Vagina (tissue), 2 donors: ENCODE results near the gene LIN7A. TPM values are rescaled to one million over a fixed set of nuclear protein-coding genes. Genes with fewer than 3 reads are reported as not detected.

Experiments used
- DNase-seq, 2 donors: peaks; one replicate each; pipeline ENCODE4 v3.0.0-alpha.2; 2017; ENCODE audit errors: extremely low spot score in 2 of 2
- H3K27ac ChIP-seq: fragments of 200-600 bp; sonication (generic); one replicate; pipeline ENCODE4 v1.5.1; 2019
- H3K27me3 ChIP-seq: fragments of 200-600 bp; sonication (generic); one replicate; pipeline ENCODE4 v1.5.1; 2019
- H3K36me3 ChIP-seq, 2 donors: fragments of 200-600 bp; sonication (generic); one replicate each; pipeline ENCODE4 v1.5.1; 2017 to 2019
- H3K4me1 ChIP-seq: fragments of 200-600 bp; sonication (generic); one replicate; pipeline ENCODE4 v1.5.1; 2019
- H3K4me3 ChIP-seq, 2 donors: fragments of 200-600 bp; sonication (generic); 1 replicate in 1 of 2; 2 replicates in 1 of 2; pipeline ENCODE4 v1.5.1; 2016 to 2019
- H3K9me3 ChIP-seq: fragments of 200-600 bp; sonication (generic); one replicate; pipeline ENCODE4 v1.5.1; 2019
- POLR2A ChIP-seq, 2 donors: fragments of 450-650 bp; IDR thresholded peaks; one replicate each; pipeline ENCODE4 v1.6.1; 2017; ENCODE audit warnings: antibody characterized with exemption in 2 of 2, mild to moderate bottlenecking in 2 of 2, moderate library complexity in 2 of 2
- POLR2AphosphoS5 ChIP-seq, 2 donors: sonication (generic); formaldehyde crosslinking; IDR thresholded peaks; one replicate each; pipeline ENCODE4 v1.9.0; 2017; ENCODE audit warnings: antibody characterized with exemption in 2 of 2, mild to moderate bottlenecking in 2 of 2, low read depth in 1 of 2; ENCODE audit not compliant: insufficient read depth in 1 of 2
- intact Hi-C: fragments of 100-400 bp; cut with DNase I; formaldehyde crosslinking; loops from one replicate; pipeline ENCODE4 v1.15.1; 2023
- total RNA-seq: library from RNA; depleted of rRNA; stranded (reverse); fragments of >200 nt; gene quantifications from one replicate; pipeline ENCODE4 v1.2.3, GENCODE V29; 2016
- TF ChIP-seq, protein P1 (sequence below), 3 experiments: fragments of 450-650 bp in 2 of 3; fragments of 200-600 bp in 1 of 3; sonication (generic) in 1 of 3; IDR thresholded peaks; one replicate each; pipeline ENCODE4 v1.5.1; 2017 to 2019; ENCODE audit warnings: antibody characterized with exemption in 3 of 3, mild to moderate bottlenecking in 2 of 3, moderate library complexity in 2 of 3

LIN7A gene
- total RNA-seq, 1 donor from 2014 or later = 12.5 TPM

DNA sequence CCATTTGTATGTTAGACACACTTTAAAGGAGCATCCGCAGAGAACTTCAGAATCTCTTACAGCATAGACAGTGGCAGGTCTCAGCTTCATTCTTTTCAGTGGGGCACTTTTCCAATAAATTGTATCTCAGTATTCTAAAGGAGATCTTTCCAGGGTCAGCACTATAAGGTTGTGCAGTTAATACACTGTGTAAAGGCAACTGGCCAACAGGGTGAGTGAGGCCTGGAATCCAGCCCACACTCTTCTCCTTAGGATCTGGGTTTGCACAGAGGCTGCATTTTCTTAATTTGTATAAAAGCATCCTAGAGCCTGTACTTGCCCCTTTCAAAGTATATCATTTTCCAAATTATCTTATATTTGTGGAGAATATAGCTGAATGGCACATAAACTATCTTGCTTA is 126.9 kb downstream of the LIN7A start:
- Histone ChIP-seq H3K27ac (no peak overlapping the region), H3K27me3 (no peaks in the 10 kb centered on the region), H3K4me3 (no peak overlapping the region), H3K9me3 (no peaks in the 10 kb centered on the region), H3K4me1 (no peaks in the 10 kb centered on the region), H3K36me3 (peaks cover 0 to 9% of the 10 kb centered on the region in 2 donors)
- no peak for DNase-seq
- TF ChIP-seq, protein P1, sequence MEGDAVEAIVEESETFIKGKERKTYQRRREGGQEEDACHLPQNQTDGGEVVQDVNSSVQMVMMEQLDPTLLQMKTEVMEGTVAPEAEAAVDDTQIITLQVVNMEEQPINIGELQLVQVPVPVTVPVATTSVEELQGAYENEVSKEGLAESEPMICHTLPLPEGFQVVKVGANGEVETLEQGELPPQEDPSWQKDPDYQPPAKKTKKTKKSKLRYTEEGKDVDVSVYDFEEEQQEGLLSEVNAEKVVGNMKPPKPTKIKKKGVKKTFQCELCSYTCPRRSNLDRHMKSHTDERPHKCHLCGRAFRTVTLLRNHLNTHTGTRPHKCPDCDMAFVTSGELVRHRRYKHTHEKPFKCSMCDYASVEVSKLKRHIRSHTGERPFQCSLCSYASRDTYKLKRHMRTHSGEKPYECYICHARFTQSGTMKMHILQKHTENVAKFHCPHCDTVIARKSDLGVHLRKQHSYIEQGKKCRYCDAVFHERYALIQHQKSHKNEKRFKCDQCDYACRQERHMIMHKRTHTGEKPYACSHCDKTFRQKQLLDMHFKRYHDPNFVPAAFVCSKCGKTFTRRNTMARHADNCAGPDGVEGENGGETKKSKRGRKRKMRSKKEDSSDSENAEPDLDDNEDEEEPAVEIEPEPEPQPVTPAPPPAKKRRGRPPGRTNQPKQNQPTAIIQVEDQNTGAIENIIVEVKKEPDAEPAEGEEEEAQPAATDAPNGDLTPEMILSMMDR (IDR thresholded peaks at IDR 0.05) = no peak
- TF ChIP-seq POLR2AphosphoS5 (IDR thresholded peaks at IDR 0.05; ENCODE audit: insufficient read depth in 1 of 2, low read depth in 1 of 2) (no peak), POLR2A (IDR thresholded peaks at IDR 0.05) (no peak)
- intact Hi-C loops = no loop called here

DNA sequence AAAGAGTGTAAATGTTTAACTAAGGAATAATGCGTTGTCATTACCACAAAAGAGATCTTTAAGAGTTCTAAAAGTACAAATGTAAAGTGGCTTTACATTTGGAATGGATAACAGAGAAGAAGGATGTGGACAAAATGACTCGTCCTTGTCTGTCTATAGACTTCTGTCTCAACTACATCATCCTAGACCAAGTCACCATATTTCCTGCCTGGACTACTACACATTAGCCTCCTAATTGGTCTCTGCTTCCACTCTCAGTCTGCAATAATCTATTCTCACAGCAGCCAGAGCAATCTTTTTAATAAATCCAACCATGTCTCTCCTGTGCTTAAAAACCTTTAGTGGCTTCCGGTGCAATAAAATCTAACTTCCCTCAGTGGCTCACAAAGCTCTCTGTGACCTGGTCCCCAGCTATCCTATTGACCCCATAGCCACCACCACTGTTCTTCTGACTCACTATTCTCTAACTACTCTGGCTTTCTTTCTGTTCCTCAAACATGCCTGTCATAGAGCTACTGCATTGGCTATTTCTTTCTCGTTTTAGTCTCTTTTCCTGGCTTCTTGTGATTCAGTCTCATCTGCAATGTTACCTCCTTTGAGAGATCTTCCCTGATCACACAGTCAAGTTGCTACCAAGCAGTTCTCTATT is 130.0 kb downstream of the LIN7A start:
- no peak for DNase-seq
- peaks cover 0 to 9% of the 10 kb centered on the region in 2 donors for H3K36me3 ChIP-seq

DNA sequence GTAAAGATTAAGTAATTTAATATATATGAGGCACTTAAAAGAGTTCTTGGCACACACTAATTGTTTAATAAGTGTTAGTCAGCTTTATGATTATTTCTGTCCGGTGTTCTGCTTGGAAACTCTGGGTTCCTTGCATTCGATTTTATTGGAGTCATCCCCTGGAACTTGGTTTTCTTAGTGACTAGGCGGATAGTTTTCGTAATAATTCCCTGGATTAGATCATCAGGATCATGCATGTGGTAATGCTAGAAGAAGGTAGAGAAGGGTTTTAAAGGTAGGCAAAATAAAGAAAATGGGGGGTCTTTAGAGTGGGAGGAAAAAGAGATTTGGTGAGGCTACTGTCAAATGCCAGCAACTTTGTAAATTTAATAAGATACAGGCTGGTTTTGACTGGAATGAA is 132.6 kb downstream of the LIN7A start:
- TF ChIP-seq POLR2A (IDR thresholded peaks at IDR 0.05) (no peak), POLR2AphosphoS5 (IDR thresholded peaks at IDR 0.05; ENCODE audit: insufficient read depth in 1 of 2, low read depth in 1 of 2) (no peak)
- TF ChIP-seq, protein P1 (IDR thresholded peaks at IDR 0.05) = no peak
- no peaks in the 10 kb centered on the region for H3K4me1 ChIP-seq

More for the DNA sequence above, 130.0 kb downstream of the LIN7A start:
- Histone ChIP-seq H3K27ac (no peak overlapping the region), H3K27me3 (no peaks in the 10 kb centered on the region), H3K9me3 (no peaks in the 10 kb centered on the region), H3K4me1 (no peaks in the 10 kb centered on the region), H3K4me3 (no peak overlapping the region)
- TF ChIP-seq POLR2AphosphoS5 (IDR thresholded peaks at IDR 0.05; ENCODE audit: insufficient read depth in 1 of 2, low read depth in 1 of 2) (no peak), POLR2A (IDR thresholded peaks at IDR 0.05) (no peak)
- TF ChIP-seq, protein P1 (IDR thresholded peaks at IDR 0.05) = no peak
- intact Hi-C loops = no loop called here

DNA sequence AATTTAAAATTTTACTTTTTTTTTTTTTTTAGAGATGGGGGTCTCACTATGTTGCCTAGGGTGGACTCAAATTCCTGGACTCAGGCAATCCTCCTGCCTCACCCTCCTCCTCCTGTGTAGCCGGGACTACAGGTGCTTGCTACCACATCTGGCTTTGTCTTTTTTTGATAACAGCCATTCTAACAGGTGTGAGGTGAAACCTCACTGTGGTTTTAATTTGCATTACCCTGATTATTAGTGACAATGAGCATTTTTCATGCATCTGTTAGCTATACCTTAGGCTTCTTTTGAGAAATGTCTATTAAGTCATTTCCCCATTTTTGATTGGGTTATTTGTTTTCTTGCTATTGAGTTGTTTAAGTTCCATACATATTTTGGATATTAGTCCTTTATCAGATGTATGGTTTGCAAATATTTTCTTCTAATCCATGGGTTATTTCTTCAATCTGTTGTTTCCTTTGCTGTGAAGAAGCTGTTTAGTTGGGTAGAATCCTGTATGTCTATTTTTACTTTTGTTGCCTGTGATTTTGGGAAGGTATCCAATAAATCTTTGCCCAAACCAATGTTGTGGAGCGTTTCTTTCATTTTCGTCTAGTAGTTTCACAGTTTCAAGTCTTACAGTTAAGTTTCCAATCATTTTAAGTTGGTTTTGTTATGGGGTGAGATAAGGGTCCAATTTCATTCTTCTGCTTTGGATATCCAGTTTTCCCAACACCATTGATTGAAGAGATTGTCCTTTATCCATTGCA is 134.9 kb downstream of the LIN7A start:
- H3K27ac ChIP-seq = no peak overlapping the region
- intact Hi-C loops = no loop called here
- peaks cover 8% of the 10 kb centered on the region for H3K4me1 ChIP-seq
- H3K27me3 ChIP-seq = no peaks in the 10 kb centered on the region
- H3K4me3 ChIP-seq = no peak overlapping the region
- H3K9me3 ChIP-seq = no peaks in the 10 kb centered on the region
- no peaks in the 10 kb centered on the region for H3K36me3 ChIP-seq
- no peak for TF ChIP-seq POLR2AphosphoS5 (IDR thresholded peaks at IDR 0.05; ENCODE audit: insufficient read depth in 1 of 2, low read depth in 1 of 2)
- TF ChIP-seq, protein P1 (IDR thresholded peaks at IDR 0.05) = no peak
- TF ChIP-seq POLR2A (IDR thresholded peaks at IDR 0.05) = no peak
- DNase-seq = no peak

More for the DNA sequence above, 132.6 kb downstream of the LIN7A start:
- Histone ChIP-seq H3K27ac (no peak overlapping the region), H3K9me3 (no peaks in the 10 kb centered on the region), H3K36me3 (peaks cover 0 to 9% of the 10 kb centered on the region in 2 donors), H3K4me3 (no peak overlapping the region), H3K27me3 (no peaks in the 10 kb centered on the region)
- DNase-seq = no peak
- intact Hi-C loops = no loop called here

DNA sequence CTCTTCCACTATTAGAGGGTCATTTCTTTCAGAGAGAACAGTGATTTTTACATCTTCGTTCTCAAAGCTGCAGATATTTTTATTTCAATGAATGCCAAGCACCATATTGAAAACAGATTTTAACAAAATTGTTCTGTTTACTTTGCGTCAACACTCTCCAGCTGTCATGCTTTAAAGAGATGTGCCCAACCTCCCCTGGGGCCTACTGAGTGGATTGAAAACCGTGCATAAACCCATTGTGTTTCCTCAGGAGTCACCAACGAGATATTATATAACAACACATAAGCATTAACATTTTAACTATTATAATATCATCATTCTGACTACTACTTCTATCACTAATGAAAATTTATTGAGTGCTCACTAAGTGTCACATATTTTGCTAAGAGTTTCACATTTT is 139.5 kb downstream of the LIN7A start:
- H3K4me1 ChIP-seq = peaks cover 16% of the 10 kb centered on the region
- peak overlapping the region; percentile 5 for H3K27ac ChIP-seq
- no peak overlapping the region for H3K4me3 ChIP-seq
- TF ChIP-seq, protein P1 (IDR thresholded peaks at IDR 0.05) = no peak
- TF ChIP-seq POLR2AphosphoS5 (IDR thresholded peaks at IDR 0.05; ENCODE audit: insufficient read depth in 1 of 2, low read depth in 1 of 2) (no peak), POLR2A (IDR thresholded peaks at IDR 0.05) (no peak)
- H3K36me3 ChIP-seq = no peaks in the 10 kb centered on the region
- no peak for DNase-seq
- intact Hi-C loops = no loop called here
- no peaks in the 10 kb centered on the region for H3K9me3 ChIP-seq
- no peaks in the 10 kb centered on the region for H3K27me3 ChIP-seq
